ENCODE results near the gene SYNDIG1L.

Gene SYNDIG1L

GRCh38 chr14:74414403-74415114, 11.5 kb downstream of the SYNDIG1L start:
- H3K4me3 ChIP-seq (ENCODE audit: low read depth, low read length), result no peak overlapping the region
- H3K4me1 ChIP-seq, result no peaks in the 10 kb centered on the region
- no peak for TF ChIP-seq CTCF (IDR thresholded peaks at IDR 0.05)
- H3K4me2 ChIP-seq (ENCODE audit: low read length), result no peak overlapping the region
- no peak overlapping the region for H3K9ac ChIP-seq
- H3K79me2 ChIP-seq, result no peaks in the 10 kb centered on the region
- no peak overlapping the region for H3K27ac ChIP-seq
- H3K36me3 ChIP-seq (ENCODE audit: control insufficient read depth, insufficient read depth, low read length), result no peaks in the 10 kb centered on the region
- H3K9me3 ChIP-seq (ENCODE audit: control insufficient read depth, low read length), result no peaks in the 10 kb centered on the region
- no peak overlapping the region for H2AFZ ChIP-seq
- no peaks in the 10 kb centered on the region for H3K27me3 ChIP-seq (ENCODE audit: control insufficient read depth, insufficient read depth, low read length)

GRCh38 chr14:74413627-74414026, 12.4 kb downstream of the SYNDIG1L start:
- no peaks in the 10 kb centered on the region for H3K36me3 ChIP-seq (ENCODE audit: control insufficient read depth, insufficient read depth, low read length)
- H3K9me3 ChIP-seq (ENCODE audit: control insufficient read depth, low read length), result no peaks in the 10 kb centered on the region
- H3K4me1 ChIP-seq, result no peaks in the 10 kb centered on the region
- no peak overlapping the region for H3K9ac ChIP-seq
- H2AFZ ChIP-seq, result no peak overlapping the region
- no peak overlapping the region for H3K4me3 ChIP-seq (ENCODE audit: low read depth, low read length)
- no peaks in the 10 kb centered on the region for H3K27me3 ChIP-seq (ENCODE audit: control insufficient read depth, insufficient read depth, low read length)
- no peak overlapping the region for H3K27ac ChIP-seq
- no peak overlapping the region for H3K4me2 ChIP-seq (ENCODE audit: low read length)
- no peak for TF ChIP-seq CTCF (IDR thresholded peaks at IDR 0.05)
- H3K79me2 ChIP-seq, result no peaks in the 10 kb centered on the region

GRCh38 chr14:74412753-74413152, 13.3 kb downstream of the SYNDIG1L start:
- no peak overlapping the region for H3K27ac ChIP-seq
- H3K9ac ChIP-seq, result no peak overlapping the region
- no peaks in the 10 kb centered on the region for H3K36me3 ChIP-seq (ENCODE audit: control insufficient read depth, insufficient read depth, low read length)
- no peak overlapping the region for H3K4me2 ChIP-seq (ENCODE audit: low read length)
- H3K4me1 ChIP-seq, result no peaks in the 10 kb centered on the region
- H3K79me2 ChIP-seq, result no peaks in the 10 kb centered on the region
- TF ChIP-seq CTCF (IDR thresholded peaks at IDR 0.05), result no peak
- no peaks in the 10 kb centered on the region for H3K9me3 ChIP-seq (ENCODE audit: control insufficient read depth, low read length)
- H3K4me3 ChIP-seq (ENCODE audit: low read depth, low read length), result no peak overlapping the region
- H2AFZ ChIP-seq, result no peak overlapping the region
- H3K27me3 ChIP-seq (ENCODE audit: control insufficient read depth, insufficient read depth, low read length), result no peaks in the 10 kb centered on the region

GRCh38 chr14:74411671-74412070, 14.3 kb downstream of the SYNDIG1L start:
- no peak for TF ChIP-seq CTCF (IDR thresholded peaks at IDR 0.05)
- Histone ChIP-seq H2AFZ (no peak overlapping the region), H3K9me3 (ENCODE audit: control insufficient read depth, low read length) (no peaks in the 10 kb centered on the region), H3K9ac (no peak overlapping the region), H3K36me3 (ENCODE audit: control insufficient read depth, insufficient read depth, low read length) (no peaks in the 10 kb centered on the region), H3K79me2 (no peaks in the 10 kb centered on the region), H3K4me3 (ENCODE audit: low read depth, low read length) (no peak overlapping the region), H3K4me2 (ENCODE audit: low read length) (no peak overlapping the region), H3K27me3 (ENCODE audit: control insufficient read depth, insufficient read depth, low read length) (no peaks in the 10 kb centered on the region), H3K27ac (no peak overlapping the region), H3K4me1 (no peaks in the 10 kb centered on the region)

- H3K79me2 ChIP-seq, result no peaks in the 10 kb centered on the region
- H3K27ac ChIP-seq, result no peak overlapping the region
- H3K4me1 ChIP-seq, result no peaks in the 10 kb centered on the region
- H3K9ac ChIP-seq, result no peak overlapping the region
- H3K9me3 ChIP-seq (ENCODE audit: control insufficient read depth, low read length), result no peaks in the 10 kb centered on the region
- no peak overlapping the region for H3K4me3 ChIP-seq (ENCODE audit: low read depth, low read length)
- H2AFZ ChIP-seq, result no peak overlapping the region
- no peaks in the 10 kb centered on the region for H3K27me3 ChIP-seq (ENCODE audit: control insufficient read depth, insufficient read depth, low read length)
- H3K4me2 ChIP-seq (ENCODE audit: low read length), result no peak overlapping the region
- TF ChIP-seq CTCF (IDR thresholded peaks at IDR 0.05), result no peak
- no peaks in the 10 kb centered on the region for H3K36me3 ChIP-seq (ENCODE audit: control insufficient read depth, insufficient read depth, low read length)
Measured at GRCh38 chr14:74409441-74409840, 16.6 kb downstream of the SYNDIG1L start.

Data from parathyroid adenoma (tissue), 2 donors.